ENCODE measurements around the gene VPS13D.
"Not testable (repeated sequence)": the region's sequence is repeated elsewhere in the genome, so short reads cannot be mapped to it uniquely, and the experiment has no call there.

VPS13D gene

GRCh38 chr1:12372180-12372579 is 142.3 kb downstream of the VPS13D start:
- DNase-seq = no peak

DNA sequence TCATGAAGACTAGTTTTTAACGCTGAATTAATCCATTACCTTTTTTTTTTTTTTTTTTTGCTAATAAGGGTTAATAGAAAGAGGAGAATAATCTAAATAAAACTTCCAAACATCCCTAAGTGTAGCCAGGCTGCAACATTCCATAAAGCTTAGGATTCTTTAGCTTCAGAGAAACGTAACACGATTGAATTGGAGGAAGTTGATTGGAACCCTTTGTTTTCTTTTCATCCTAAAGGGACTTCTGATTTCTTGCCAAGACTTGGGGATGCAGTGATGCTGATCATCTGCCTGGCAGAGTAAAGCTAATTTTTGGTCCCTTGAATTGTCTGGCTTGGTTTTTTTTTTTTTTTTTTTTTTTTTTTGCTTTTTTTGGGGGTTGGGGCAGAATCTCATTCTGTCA is 142.9 kb downstream of the VPS13D start:
- DNase-seq = no peak

DNA sequence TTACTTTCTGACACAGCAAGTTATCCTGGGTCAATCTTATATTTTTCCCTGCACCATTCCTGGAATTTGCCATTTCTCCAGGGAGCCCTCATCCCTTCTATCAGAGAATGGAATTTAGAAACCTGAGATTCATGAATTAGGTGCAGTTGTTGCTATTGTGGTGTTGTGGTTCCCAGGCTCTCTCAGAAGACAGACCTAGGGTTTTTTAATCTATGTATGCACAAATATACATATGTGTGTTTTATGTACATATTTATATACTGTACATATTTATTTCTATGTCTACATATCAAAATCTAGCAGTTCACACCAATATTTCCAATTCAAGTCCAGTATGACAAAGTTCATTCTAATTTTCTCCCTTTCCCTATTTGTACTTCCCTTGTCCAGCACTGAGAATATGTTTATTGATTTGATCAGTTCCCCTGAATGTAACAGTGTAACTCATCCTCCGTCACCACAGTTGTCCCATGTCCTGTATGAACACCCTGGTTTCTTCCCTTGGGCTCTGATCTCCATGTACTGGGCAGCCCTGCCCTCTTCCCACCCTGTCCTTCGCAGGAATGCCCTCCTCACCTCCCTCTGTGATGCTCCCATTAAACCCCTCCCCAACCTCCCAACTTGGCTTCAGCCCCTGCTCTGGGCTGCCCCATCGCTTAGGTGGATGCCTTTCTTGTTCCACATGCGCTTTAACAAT is 145.5 kb downstream of the VPS13D start:
- DNase-seq = no peak

- no peak for DNase-seq
Observed at GRCh38 chr1:12376236-12377045, 146.6 kb downstream of the VPS13D start.

- DNase-seq = no peak
Observed at GRCh38 chr1:12380326-12381249, 150.8 kb downstream of the VPS13D start.

- no peak for DNase-seq
Observed at GRCh38 chr1:12383001-12383400, 153.2 kb downstream of the VPS13D start.

- no peak for DNase-seq
Observed at GRCh38 chr1:12383786-12384185, 154.0 kb downstream of the VPS13D start.

- DNase-seq = no peak
Observed at GRCh38 chr1:12384836-12385456, 155.1 kb downstream of the VPS13D start.

DNA sequence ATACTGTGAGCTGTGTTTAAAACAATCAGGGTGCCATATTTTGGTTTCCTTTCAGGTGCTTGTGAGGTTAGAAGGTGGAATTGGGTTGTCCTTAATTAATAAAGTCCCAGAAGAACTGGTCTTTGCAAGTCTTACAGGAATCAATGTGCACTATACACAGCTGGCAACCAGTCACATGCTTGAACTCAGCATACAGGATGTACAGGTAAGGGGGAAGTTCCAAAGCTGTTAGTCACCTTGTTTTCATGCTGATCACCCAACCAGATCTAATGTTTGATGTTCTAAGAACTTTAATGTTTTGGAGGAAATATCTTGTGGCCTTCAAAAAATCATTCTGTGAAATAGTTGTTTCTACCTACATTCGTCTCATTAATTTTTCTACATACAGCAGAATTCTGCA is 156.3 kb downstream of the VPS13D start:
- no peak for DNase-seq

DNA sequence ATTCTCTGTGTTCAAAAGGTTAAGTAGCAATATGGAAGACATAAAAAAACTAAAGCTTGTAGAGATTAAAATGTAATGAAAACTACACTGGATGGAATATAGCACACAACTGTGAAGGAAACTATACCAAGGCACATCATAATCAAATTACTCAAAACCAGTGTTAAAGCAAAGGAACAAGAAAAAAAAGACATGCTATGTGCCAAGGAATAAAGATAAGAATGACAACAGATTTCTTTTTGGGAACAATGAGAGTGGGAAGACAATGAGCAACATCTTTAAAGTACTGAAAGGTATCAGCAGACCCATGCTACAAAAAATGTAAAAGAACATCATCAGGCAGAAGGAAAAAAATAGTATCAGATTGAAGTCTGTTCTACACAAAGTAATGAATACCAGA is 157.8 kb downstream of the VPS13D start:
- DNase-seq = no peak

GRCh38 chr1:12390296-12390695 is 160.5 kb downstream of the VPS13D start:
- DNase-seq = not testable (repeated sequence)

- no peak for DNase-seq
Observed at GRCh38 chr1:12397462-12398450, 167.9 kb downstream of the VPS13D start.

DNA sequence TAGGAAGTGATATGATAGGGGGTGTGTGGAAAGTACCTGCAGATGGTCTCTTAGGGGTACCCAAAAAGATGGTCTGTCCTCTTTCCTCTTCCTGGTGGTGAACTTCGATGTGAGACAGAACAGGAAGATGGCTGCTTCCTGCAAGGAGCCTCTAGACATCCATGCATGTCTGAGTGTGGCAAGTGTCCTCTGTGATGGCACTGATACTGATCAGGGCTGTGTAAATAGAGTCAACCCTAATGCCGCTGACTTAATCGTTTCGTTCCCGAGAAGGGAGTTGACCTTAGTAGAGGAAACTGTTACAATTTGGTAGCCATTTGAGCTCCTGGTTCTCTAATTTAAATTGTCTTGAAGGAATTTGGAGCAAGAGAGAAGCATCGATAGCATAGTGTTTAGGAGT is 168.6 kb downstream of the VPS13D start:
- DNase-seq = no peak

GRCh38 chr1:12400027-12400693 is 170.3 kb downstream of the VPS13D start:
- no peak for DNase-seq

- no peak for DNase-seq
Observed at GRCh38 chr1:12402159-12402673, 172.4 kb downstream of the VPS13D start.

- no peak for DNase-seq
Observed at GRCh38 chr1:12402842-12403241, 173.0 kb downstream of the VPS13D start.

GRCh38 chr1:12404918-12405317 is 175.1 kb downstream of the VPS13D start:
- DNase-seq = no peak

GRCh38 chr1:12405325-12406210 is 175.7 kb downstream of the VPS13D start:
- no peak for DNase-seq

GRCh38 chr1:12406211-12407021 is 176.6 kb downstream of the VPS13D start:
- DNase-seq = no peak

All from SHP77 (cell line).